HG03342 (cell line): ENCODE results near the gene CD48.

Experiments used
- ATAC-seq: cut with Tn5 transposase; IDR thresholded peaks from one replicate; pipeline ENCODE4 v1.9.1; 2021; ENCODE audit warnings: mild to moderate bottlenecking, moderate library complexity; ENCODE audit not compliant: unreplicated experiment

CD48 gene

GRCh38 chr1:160637821-160638539 is 73.6 kb downstream of the CD48 start:
- no peak for ATAC-seq

DNA sequence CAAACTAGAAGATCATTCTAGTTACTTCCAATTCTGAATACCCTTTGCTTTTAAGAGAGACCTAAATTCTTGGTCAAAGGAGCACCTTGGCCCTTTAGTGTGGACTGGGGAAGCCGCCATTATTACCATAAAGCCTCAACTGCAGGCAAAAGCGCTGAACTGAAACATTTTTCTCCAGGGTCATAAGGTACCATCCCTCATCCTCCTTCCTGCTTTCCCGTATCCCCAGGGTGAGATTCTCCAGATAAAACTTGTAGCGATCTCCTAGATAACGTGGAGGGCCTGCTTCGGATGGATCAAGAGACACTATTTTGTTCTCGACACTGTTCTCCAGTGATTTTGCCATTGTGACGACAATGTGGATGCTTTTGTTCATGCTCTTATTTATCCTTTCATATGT is 74.6 kb downstream of the CD48 start:
- ATAC-seq: no peak

GRCh38 chr1:160636547-160636946 is 75.1 kb downstream of the CD48 start:
- ATAC-seq: no peak

GRCh38 chr1:160636076-160636475 is 75.5 kb downstream of the CD48 start:
- no peak for ATAC-seq

DNA sequence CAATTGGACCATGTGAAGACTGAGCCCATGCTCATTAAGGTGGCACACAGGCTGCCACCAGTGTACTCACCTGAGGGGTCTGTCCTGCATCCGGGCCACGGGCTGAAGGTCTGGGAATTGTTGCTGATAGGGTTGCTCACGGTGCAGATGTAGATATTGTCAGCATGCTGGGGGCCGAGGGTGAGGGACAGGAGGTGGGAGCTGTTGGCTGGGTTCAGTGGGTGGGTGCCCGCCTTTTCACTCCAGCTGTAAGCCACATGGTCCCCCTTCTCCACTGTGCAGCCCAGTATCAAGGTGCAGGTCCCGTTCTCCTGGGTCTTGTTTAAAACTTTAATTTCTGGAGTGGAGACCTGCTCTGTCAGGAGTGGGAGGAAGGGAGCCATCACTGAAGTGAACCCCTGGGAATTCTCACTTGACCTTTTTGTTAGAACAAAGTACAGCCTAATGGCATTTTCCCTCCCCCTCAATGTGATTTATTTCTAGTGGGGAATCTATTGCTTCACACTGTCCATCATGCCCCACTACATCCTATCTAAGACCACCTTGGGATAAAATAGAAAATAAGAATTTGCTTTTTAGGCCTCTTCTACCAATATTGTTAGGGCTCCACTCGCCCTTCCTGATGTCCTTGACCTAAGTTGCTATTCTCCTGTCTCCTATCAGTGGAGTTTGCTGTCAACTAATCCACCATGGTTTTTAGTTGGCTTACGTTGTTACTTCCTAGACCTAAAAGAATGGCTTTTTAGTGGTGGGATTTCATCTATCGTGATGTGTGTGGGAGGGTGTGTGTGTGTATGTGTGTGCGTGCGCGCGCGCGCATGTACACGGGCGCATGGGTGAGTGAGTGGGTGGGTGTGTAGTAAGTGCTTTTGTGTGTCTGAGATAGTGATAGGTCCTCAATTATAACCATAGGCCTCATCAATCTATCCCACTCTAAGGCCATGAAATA is 76.8 kb downstream of the CD48 start:
- no peak for ATAC-seq

GRCh38 chr1:160633330-160633903 is 78.2 kb downstream of the CD48 start:
- no peak for ATAC-seq

DNA sequence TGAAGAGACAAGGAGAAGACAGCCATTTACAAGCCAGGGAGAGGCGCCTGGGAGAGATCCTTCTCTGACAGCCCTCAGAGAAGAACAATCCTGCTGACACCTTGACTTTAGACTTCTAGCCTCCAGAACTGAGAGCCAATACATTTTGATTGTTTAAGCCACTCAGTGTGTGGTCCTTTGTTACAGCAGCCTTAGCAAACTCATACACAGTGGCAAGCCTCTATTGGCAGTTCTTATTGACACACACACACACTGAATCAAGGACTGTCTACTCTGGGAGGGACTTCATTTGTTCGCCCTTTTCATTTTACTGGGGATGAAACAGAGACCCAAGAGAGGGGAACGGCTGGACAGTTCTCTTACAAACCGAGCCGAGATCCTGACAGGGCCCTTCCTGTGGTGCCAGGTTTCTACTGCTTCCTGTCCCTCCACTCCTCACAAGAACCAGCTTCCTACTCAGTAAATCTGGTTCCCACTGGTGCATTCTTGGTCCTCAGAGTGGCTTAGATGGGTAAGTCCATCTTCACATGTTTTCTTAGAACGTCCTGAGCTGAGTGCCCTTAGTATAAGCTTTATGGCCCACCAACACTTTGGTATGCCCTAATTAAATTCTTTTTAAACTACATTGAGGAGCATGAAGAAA is 79.5 kb downstream of the CD48 start:
- no peak for ATAC-seq

DNA sequence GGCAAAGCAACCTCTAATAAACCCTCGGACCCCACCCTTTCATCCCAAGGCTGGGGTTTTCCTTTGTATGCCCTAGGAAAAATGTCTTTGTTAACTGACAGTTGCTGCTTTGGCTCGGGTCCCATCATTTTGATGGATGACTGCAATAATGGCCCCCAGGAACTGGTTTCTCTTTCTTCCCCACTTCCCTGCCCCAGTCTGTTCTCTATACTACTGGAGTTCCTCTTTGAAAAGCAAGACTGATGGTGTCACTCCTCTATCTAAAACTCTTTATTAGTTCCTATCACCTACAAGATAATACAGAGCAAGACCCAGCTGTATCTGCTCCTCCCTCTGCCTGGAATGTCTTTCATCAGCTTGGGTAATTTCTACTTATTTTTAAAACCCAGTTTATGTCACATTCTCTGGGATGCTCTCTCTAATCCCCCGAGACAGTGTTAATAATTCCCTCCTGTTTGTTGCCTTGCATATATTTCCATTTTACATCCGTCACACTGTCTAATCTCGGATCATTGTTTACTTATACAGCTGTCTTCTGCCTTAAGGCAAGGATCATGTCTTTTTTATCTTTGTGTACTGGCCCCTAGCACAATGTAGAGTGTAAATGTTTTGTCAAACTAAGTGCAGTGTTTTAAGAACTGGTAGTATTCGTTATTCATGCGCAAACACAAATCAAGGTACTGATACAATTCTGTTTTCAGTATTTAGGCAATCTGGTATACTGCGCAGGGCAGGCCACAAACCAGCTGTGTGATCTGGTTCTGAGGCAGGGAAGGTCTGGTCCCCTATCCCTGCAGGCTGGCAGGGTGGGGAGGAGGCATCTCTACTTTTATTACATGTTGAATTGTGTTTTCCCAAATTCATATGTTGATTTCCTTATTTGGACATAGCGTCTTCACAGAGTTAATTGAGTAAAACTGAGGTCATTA is 80.8 kb downstream of the CD48 start:
- ATAC-seq: no peak

DNA sequence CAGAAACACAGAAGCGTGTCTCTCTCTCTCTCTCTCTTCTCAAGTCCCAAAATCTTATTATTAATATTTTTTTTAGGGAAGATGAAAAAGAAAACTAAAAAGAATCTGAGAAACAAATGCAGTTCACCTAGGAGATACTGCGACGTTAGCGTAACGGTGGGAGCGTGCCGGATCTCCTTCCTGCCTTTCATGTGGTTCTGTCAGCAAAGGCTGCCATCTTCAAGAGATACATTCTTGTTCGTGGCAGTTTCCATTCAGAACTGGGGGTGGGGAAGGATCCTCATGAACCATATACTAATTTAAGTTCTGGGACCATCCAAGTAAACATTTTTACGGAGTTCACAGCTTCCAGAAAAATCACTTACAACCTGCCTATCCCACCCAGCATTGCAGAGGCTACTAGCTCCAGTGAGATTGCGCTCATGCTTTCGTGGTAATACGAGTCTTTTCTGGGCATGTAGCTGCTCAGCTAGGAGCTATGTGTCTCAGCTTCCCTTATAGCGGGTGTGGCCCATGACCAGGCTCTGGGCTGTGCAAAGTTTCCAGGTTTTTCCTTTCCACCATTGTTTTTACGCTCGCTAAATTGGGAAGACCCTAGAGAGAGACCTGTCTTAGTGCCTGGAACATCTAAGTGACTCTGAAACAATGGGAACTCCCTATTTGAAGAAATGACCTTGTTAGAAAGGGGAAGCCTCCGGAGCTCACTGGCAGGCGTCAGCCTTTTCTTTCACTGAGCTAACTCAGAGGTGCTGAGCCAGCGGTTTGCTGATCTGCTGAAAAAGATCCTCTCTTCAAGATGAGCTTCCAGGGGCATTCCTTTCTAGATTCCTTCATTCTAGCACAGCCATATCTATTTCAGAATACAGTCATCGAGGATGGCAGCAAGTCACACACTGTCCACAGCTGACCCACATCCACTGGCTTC is 82.1 kb downstream of the CD48 start:
- ATAC-seq: no peak

DNA sequence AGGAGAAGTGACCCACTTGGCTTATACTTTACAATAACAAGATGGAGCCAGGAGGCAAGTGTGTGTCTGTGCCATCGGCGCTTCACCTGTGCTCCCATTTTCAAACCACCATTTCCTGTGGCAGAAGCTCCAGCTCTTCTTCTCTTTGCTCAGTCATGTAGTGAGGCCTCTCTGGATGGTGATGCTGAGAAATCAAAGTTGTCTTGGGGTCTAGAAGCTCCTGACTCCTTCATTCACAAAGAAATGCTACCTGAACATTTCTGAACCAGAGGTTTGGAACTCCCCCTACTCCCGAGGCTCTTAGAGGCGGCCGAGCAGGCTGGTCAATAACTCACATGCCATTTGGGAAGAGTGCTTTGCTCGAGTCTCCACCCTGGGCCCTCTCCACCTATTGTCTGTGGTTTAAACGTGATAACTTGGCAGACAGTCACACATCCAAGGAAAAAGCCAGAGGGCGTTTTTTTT is 82.8 kb downstream of the CD48 start:
- no peak for ATAC-seq
